Trophoblast cell (in vitro differentiated cells and primary cell): Measurements from ENCODE around the gene HMCN2.

Experiments used
- DNase-seq, 2 donors: peaks; one replicate each; pipeline ENCODE4 v3.0.0-alpha.2; 2016
- H2AFZ ChIP-seq: 2 replicates; pipeline ENCODE4 v1.6.1; 2013; ENCODE audit warnings: low read length, moderate library complexity, mild to moderate bottlenecking; ENCODE audit not compliant: insufficient read depth, poor library complexity
- H2AK5ac ChIP-seq: 2 replicates; pipeline ENCODE4 v1.6.1; 2013; ENCODE audit warnings: mild to moderate bottlenecking, low read length
- H2BK120ac ChIP-seq: 2 replicates; pipeline ENCODE4 v1.6.1; 2013; ENCODE audit warnings: low read length, mild to moderate bottlenecking, moderate library complexity; ENCODE audit not compliant: insufficient read depth, poor library complexity
- H2BK12ac ChIP-seq: 2 replicates; pipeline ENCODE4 v1.6.1; 2013; ENCODE audit warnings: mild to moderate bottlenecking, low read length, moderate library complexity
- H2BK5ac ChIP-seq: 2 replicates; pipeline ENCODE4 v1.6.1; 2013; ENCODE audit warnings: low read length, low read depth, moderate library complexity, mild to moderate bottlenecking; ENCODE audit not compliant: poor library complexity
- H3K14ac ChIP-seq: 2 replicates; pipeline ENCODE4 v1.6.1; 2013; ENCODE audit warnings: mild to moderate bottlenecking, low read length
- H3K18ac ChIP-seq: 2 replicates; pipeline ENCODE4 v1.6.1; 2013; ENCODE audit warnings: mild to moderate bottlenecking, low read length
- H3K23ac ChIP-seq: 2 replicates; pipeline ENCODE4 v1.6.1; 2013; ENCODE audit warnings: low read length
- H3K27ac ChIP-seq: 2 replicates; pipeline ENCODE4 v1.5.1; 2013; ENCODE audit warnings: low read depth, mild to moderate bottlenecking, inconsistent platforms, low read length, moderate library complexity
- H3K27me3 ChIP-seq: 2 replicates; pipeline ENCODE4 v1.6.1; 2013; ENCODE audit warnings: inconsistent platforms, mild to moderate bottlenecking, low read length, moderate library complexity; ENCODE audit not compliant: insufficient read depth
- H3K36me3 ChIP-seq, 2 experiments: 1 replicate in 1 of 2; 2 replicates in 1 of 2; pipeline ENCODE4 v1.6.1; 2013; ENCODE audit warnings: low read length in 2 of 2, mild to moderate bottlenecking in 2 of 2, moderate library complexity in 1 of 2; ENCODE audit not compliant: insufficient read depth in 2 of 2, control insufficient read depth in 1 of 2
- H3K4ac ChIP-seq: 2 replicates; pipeline ENCODE4 v1.6.1; 2013; ENCODE audit warnings: low read depth, mild to moderate bottlenecking, low read length, moderate library complexity
- H3K4me1 ChIP-seq, 2 experiments: 1 replicate in 1 of 2; 2 replicates in 1 of 2; pipeline ENCODE4 v1.6.1; 2013; ENCODE audit warnings: low read length in 2 of 2, mild to moderate bottlenecking in 2 of 2, moderate library complexity in 1 of 2; ENCODE audit not compliant: insufficient read depth in 2 of 2, control insufficient read depth in 1 of 2
- H3K4me2 ChIP-seq: 2 replicates; pipeline ENCODE4 v1.6.1; 2013; ENCODE audit warnings: inconsistent platforms, mild to moderate bottlenecking, low read length, moderate library complexity
- H3K4me3 ChIP-seq: 2 replicates; pipeline ENCODE4 v1.5.1; 2013; ENCODE audit warnings: mild to moderate bottlenecking, low read depth, low read length, inconsistent platforms
- H3K79me1 ChIP-seq: one replicate; pipeline ENCODE4 v1.6.1; 2013; ENCODE audit warnings: low read length
- H3K79me2 ChIP-seq: 2 replicates; pipeline ENCODE4 v1.6.1; 2013; ENCODE audit warnings: low read length, mild to moderate bottlenecking; ENCODE audit not compliant: control insufficient read depth, insufficient read depth, poor library complexity
- H3K9ac ChIP-seq: 2 replicates; pipeline ENCODE4 v1.6.1; 2013; ENCODE audit warnings: mild to moderate bottlenecking, low read length
- H3K9me3 ChIP-seq: 2 replicates; pipeline ENCODE4 v1.6.1; 2013; ENCODE audit warnings: low read depth, mild to moderate bottlenecking, control low read depth, inconsistent platforms, low read length; ENCODE audit not compliant: insufficient read depth
- H4K12ac ChIP-seq: 2 replicates; pipeline ENCODE4 v1.6.1; 2013; ENCODE audit warnings: low read depth, mild to moderate bottlenecking, low read length, moderate library complexity
- H4K8ac ChIP-seq: 2 replicates; pipeline ENCODE4 v1.6.1; 2013; ENCODE audit warnings: low read depth, mild to moderate bottlenecking, low read length, moderate library complexity
- H4K91ac ChIP-seq: one replicate; pipeline ENCODE4 v1.6.1; 2013; ENCODE audit warnings: low read depth, mild to moderate bottlenecking, low read length, moderate library complexity
- WGBS: extraction: QIAGEN DNeasy Blood & Tissue Kit; methylation state at CpG from one replicate; pipeline ENCODE4 v1.1.7; 2013; ENCODE audit warnings: missing lambda C conversion rate; ENCODE audit not compliant: insufficient read length, insufficient coverage; ENCODE audit errors: extremely low coverage; 5-methylcytosine and 5-hydroxymethylcytosine counted together

Gene HMCN2

DNA sequence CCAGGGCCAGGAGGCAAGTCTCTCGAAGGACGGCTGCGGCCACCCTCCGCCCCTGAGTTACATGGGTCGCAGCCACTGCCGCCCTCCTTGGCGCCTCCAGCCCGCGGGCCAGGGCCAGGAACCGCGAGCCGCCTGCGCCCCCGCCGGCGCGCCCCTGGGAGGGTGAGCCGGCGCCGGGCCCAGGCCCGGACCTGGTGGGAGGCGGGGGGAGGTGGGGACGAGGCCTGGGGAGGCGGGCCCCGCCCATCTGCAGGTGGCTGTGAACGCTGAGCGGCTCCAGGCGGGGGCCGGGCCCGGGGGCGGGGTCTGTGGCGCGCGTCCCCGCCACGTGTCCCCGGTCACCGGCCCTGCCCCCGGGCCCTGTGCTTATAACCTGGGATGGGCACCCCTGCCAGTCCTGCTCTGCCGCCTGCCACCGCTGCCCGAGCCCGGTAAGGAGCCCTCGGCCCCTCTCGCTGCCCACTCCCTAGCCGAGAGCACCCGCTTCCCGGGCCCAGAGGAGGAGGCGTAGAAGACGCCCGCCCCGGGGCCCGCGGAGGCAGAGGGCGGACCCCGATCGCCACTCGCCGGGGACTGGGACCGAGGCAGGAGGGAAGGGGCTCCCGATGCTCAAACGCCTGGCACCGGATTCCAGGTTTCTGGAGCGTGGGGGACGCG is 179.1 kb downstream of the HMCN2 start, which contains the start of gene ASS1:
TSS of gene ASS1 (plus strand) at position 397 of the 657 bp plus-strand sequence. CDS start 7,268 bp downstream, outside the sequence.
- H3K27ac ChIP-seq, result peak within 1 kb of the TSS; percentile 23
- no peak within 1 kb of the TSS for H2BK12ac ChIP-seq
- H4K91ac ChIP-seq, result peak within 1 kb of the TSS; percentile 22
- no CpG with 5 or more reads among the region's 66 CpGs for WGBS
- H4K8ac ChIP-seq, result no peak within 1 kb of the TSS
- no peak within 1 kb of the TSS for H3K23ac ChIP-seq
- no peaks in the 10 kb centered on the region for H3K36me3 ChIP-seq
- H2BK120ac ChIP-seq, result peak within 1 kb of the TSS; percentile 10
- H3K4me3 ChIP-seq, result peak within 1 kb of the TSS; percentile 68
- peak within 1 kb of the TSS; percentile 99 for H3K4me2 ChIP-seq
- H3K79me1 ChIP-seq, result peaks cover 7% of the 10 kb centered on the region
- H2BK5ac ChIP-seq, result no peak within 1 kb of the TSS
- H3K14ac ChIP-seq, result no peak within 1 kb of the TSS
- peak; percentile 73 to 75 for DNase-seq
- no peaks in the 10 kb centered on the region for H3K27me3 ChIP-seq
- no peak within 1 kb of the TSS for H2AK5ac ChIP-seq
- no peak within 1 kb of the TSS for H3K18ac ChIP-seq
- H3K9ac ChIP-seq, result no peak within 1 kb of the TSS
- no peaks in the 10 kb centered on the region for H3K79me2 ChIP-seq
- peaks cover 20 to 35% of the 10 kb centered on the region in 2 experiments for H3K4me1 ChIP-seq
- H3K9me3 ChIP-seq, result peaks cover 7% of the 10 kb centered on the region
- H2AFZ ChIP-seq, result no peak within 1 kb of the TSS
- no peak within 1 kb of the TSS for H3K4ac ChIP-seq
- no peak within 1 kb of the TSS for H4K12ac ChIP-seq

DNA sequence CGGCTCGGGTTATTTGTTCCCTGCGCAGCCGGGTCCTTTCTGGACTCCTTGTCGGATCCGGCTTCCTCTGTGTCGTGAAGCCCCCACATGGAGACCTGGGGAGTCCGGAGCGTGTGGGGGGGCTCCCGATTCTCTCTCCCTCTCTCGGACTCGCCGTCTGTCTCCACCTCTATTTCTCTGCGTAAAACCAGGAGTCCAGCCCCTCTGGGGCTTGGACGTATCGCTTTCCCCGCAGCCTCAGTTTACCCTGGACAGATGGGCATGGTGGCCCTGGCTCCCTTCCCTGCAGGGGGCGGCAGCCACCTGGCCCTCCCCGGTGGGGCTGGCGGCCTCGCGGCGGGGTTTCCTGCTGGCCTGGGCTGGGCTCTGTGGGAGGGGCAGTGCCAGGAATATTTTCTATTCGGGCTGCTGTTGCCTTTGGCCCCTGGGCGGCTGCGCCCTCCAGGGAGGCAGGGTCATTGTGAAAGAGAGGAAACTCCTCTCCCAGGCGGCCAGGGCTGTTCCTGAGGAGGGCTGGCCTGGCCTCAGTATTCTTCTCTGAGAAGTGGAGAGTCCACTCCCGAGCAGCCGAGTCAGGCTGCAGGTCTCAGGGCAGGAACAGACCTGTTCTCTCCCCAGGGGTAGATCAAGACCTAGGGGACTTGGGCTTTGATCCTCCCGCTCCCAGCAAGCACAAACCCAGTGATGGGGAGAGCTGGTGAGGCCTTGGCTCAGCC is 179.9 kb downstream of the HMCN2 start:
- Histone ChIP-seq H3K4ac (no peak overlapping the region), H2BK5ac (no peak overlapping the region), H3K9me3 (peaks cover 7% of the 10 kb centered on the region), H3K18ac (no peak overlapping the region), H2BK120ac (peak overlapping the region; percentile 10), H3K36me3 (no peaks in the 10 kb centered on the region), H4K91ac (peak overlapping the region; percentile 22), H3K79me2 (no peaks in the 10 kb centered on the region), H2BK12ac (no peak overlapping the region), H3K4me2 (peak overlapping the region; percentile 99), H3K4me1 (peaks cover 20 to 35% of the 10 kb centered on the region in 2 experiments), H2AK5ac (no peak overlapping the region), H3K23ac (no peak overlapping the region), H3K14ac (no peak overlapping the region), H2AFZ (no peak overlapping the region), H3K9ac (no peak overlapping the region), H3K27me3 (no peaks in the 10 kb centered on the region), H3K27ac (peak overlapping the region; percentile 23), H3K4me3 (peak overlapping the region; percentile 68), H4K8ac (no peak overlapping the region), H3K79me1 (peaks cover 7% of the 10 kb centered on the region), H4K12ac (no peak overlapping the region)
- DNase-seq, result peak; percentile 82 to 89
- no CpG with 5 or more reads among the region's 30 CpGs for WGBS

DNA sequence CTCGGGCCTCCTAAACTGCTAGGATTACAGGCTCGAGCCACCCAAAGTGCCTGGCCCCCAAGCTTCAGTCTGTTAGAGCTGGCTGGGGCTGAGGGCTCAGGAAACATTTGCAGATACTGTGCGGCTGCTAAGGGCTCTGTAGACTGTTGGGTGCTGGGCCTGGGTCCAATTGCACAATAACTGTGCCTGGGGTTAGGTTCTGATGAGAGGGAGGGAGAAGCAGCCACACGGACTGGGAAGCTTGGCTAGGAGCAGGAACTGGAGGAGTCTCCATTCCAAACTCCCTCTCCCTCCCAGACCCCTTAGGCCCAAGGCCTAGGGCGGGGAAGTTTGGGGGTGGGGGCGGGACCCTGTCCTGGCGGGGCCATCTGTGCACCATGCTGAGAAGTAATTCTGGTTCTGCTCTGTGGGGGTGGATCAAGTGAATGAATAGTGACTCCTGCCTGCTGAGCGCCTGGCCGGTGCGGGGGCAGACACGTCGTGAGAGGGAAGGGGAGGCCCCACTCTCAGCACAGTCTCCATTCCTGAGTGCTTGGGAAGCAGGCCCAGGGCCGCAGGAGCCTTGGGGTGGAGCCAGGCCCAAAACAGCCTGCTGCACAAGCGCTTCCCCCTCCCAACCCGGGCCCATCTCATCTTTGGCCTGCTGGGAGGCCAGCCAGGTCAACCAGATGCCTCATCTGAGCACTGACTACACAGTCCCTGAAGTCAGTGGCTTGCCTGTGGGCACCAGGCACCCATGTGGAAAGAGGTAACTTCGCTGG is 180.7 kb downstream of the HMCN2 start:
- Histone ChIP-seq H4K91ac (peak overlapping the region; percentile 22), H3K27me3 (no peaks in the 10 kb centered on the region), H3K4me1 (peaks cover 21 to 39% of the 10 kb centered on the region in 2 experiments), H2BK12ac (no peak overlapping the region), H3K79me2 (no peaks in the 10 kb centered on the region), H3K27ac (peak overlapping the region; percentile 23), H4K12ac (no peak overlapping the region), H4K8ac (no peak overlapping the region), H2BK120ac (no peak overlapping the region), H3K14ac (no peak overlapping the region), H3K23ac (no peak overlapping the region), H3K9me3 (peaks cover 4% of the 10 kb centered on the region), H3K4ac (no peak overlapping the region), H3K4me2 (peak overlapping the region; percentile 99), H3K4me3 (no peak overlapping the region), H3K36me3 (no peaks in the 10 kb centered on the region), H3K9ac (no peak overlapping the region), H3K79me1 (peaks cover 7% of the 10 kb centered on the region), H2AFZ (no peak overlapping the region), H2AK5ac (no peak overlapping the region), H2BK5ac (no peak overlapping the region), H3K18ac (no peak overlapping the region)
- DNase-seq, result peak in 1 of 2 donors; percentile 27
- WGBS, result no CpG with 5 or more reads among the region's 16 CpGs

DNA sequence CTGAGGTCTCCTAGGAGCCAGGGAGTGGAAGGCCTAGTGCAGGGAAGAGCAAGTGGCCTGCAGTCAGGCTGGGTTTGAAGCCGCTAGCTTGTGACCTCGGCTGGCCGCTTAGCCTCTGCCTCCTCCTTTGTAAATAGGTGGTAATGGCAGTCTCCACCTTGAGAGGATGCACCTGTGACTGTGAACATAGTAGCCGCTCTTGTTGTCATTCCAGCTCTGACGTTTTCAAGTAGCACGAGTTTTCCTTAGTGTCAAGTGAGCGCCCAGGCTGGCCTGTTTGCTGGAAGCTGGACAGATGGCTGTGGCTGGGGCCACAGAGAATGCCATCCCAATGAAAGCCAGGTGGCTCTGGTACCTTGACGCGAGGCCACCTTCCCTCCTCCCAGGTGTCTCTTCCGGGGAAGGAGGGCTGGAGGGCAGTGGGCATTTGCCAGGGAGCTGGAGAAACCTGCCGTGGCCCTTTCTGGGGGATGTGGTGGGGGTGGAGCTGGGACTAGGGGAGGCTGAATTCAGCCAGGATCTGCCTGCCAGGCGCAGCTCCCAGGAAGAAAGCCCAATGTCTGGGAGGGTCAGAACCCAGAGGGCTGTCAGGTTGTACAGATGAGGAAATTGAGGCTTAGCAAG is 181.7 kb downstream of the HMCN2 start:
- DNase-seq, result no peak
- WGBS, result no CpG with 5 or more reads among the region's 12 CpGs
- H2BK5ac ChIP-seq, result no peak overlapping the region
- H2AK5ac ChIP-seq, result no peak overlapping the region
- H3K9ac ChIP-seq, result no peak overlapping the region
- H3K9me3 ChIP-seq, result peaks cover 4% of the 10 kb centered on the region
- H3K27ac ChIP-seq, result no peak overlapping the region
- H4K8ac ChIP-seq, result no peak overlapping the region
- no peaks in the 10 kb centered on the region for H3K27me3 ChIP-seq
- no peak overlapping the region for H3K18ac ChIP-seq
- H2BK120ac ChIP-seq, result no peak overlapping the region
- H3K14ac ChIP-seq, result peak overlapping the region; percentile 14
- no peak overlapping the region for H2BK12ac ChIP-seq
- H3K4me2 ChIP-seq, result no peak overlapping the region
- no peak overlapping the region for H4K12ac ChIP-seq
- no peak overlapping the region for H3K23ac ChIP-seq
- no peak overlapping the region for H3K4me3 ChIP-seq
- H2AFZ ChIP-seq, result no peak overlapping the region
- H4K91ac ChIP-seq, result peak overlapping the region; percentile 9
- H3K36me3 ChIP-seq, result no peaks in the 10 kb centered on the region
- peaks cover 29 to 49% of the 10 kb centered on the region in 2 experiments for H3K4me1 ChIP-seq
- H3K79me2 ChIP-seq, result no peaks in the 10 kb centered on the region
- peaks cover 7% of the 10 kb centered on the region for H3K79me1 ChIP-seq
- H3K4ac ChIP-seq, result no peak overlapping the region
